GM18519 (cell line): ENCODE data around the gene YJU2.

Experiments used
- ATAC-seq: cut with Tn5 transposase; IDR thresholded peaks from one replicate; pipeline ENCODE4 v1.9.1; 2021; ENCODE audit warnings: mild to moderate bottlenecking, moderate library complexity; ENCODE audit not compliant: unreplicated experiment, low FRiP score

YJU2 gene

DNA sequence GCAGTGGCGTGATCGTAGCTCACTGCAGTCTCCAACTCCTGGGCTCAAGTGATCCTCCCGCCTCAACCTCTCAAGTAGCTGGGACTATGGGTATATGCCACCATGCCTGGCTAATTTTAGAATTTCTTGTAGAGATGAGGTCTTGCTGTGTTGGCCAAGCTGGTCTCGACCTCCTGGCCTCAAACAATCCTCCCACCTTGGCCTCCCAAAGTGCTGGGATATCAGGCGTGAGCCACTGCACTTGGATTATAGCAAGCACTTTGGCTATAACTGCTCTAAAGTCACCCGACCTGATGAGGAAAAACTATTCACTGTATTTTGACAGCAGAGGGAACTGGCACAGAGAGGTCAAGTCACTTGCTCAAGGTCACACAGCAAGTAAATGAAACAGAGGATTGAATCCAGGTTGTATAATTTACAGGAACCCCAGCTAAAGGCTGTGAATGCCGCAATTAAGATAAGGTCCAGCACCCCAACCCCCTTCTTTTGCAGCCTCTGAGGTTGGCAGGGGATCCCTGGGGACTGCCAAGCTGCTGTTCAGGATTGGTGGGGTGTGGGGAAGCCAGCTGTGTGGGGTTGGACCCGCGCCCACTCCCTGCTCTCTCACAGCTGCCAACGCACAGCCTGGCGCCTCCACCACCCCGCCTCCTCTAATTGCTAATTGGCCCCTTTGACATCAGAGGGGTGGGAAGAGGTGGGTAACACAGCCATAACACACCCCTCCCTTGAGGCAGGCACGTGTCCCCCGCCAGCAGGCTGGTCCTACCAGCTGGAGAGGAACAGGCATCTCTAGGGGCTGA lies 49.3 kb downstream of the YJU2 start:
- ATAC-seq, result no peak

GRCh38 chr19:4297901-4298809 lies 51.3 kb downstream of the YJU2 start:
- ATAC-seq, result no peak

DNA sequence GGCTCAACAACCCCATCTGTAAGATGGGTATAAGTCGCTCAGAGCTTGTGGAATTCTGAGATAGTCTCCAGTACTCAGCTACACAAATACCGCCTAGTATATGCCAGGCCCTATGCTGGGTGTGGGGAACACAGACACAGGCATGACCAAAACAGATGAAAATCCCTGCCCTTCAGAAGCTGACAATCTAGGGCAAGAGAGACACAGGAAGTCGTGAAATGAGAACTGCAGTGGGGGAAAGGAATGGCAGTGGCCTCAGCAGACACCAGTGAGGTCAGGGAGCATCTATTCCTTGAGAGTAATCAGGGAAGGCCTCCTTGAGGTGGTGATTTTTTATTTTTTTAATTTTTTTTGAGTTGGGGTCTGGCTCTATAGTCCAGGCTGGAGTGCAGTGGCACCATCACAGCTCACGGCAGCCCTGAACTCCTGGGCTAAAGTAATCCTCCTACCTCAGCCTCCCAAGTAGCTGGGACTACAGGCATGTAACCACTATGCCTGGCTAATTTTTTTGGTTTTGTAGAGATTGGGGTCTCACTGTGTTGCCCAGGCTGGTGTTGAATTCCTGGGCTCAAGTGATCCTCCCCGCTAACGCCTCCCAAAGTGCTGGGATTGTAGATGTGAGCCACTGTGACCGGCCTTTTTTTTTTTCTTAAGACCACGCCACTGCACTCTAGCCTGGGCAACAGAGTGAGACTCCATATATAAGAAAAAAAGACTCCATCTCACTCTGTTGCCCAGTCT lies 52.1 kb downstream of the YJU2 start:
- no peak for ATAC-seq

GRCh38 chr19:4300589-4300988 lies 53.7 kb downstream of the YJU2 start:
- ATAC-seq, result no peak

GRCh38 chr19:4301590-4302242 lies 54.8 kb downstream of the YJU2 start:
- no peak for ATAC-seq

GRCh38 chr19:4302243-4302640 lies 55.4 kb downstream of the YJU2 start, which contains the start of gene TMIGD2:
TSS of gene TMIGD2 (minus strand) at chr19:4302389. CDS start at chr19:4302385, 4 bp downstream.
- ATAC-seq, result no peak

GRCh38 chr19:4303819-4304537 lies 57.1 kb downstream of the YJU2 start:
- no peak for ATAC-seq

DNA sequence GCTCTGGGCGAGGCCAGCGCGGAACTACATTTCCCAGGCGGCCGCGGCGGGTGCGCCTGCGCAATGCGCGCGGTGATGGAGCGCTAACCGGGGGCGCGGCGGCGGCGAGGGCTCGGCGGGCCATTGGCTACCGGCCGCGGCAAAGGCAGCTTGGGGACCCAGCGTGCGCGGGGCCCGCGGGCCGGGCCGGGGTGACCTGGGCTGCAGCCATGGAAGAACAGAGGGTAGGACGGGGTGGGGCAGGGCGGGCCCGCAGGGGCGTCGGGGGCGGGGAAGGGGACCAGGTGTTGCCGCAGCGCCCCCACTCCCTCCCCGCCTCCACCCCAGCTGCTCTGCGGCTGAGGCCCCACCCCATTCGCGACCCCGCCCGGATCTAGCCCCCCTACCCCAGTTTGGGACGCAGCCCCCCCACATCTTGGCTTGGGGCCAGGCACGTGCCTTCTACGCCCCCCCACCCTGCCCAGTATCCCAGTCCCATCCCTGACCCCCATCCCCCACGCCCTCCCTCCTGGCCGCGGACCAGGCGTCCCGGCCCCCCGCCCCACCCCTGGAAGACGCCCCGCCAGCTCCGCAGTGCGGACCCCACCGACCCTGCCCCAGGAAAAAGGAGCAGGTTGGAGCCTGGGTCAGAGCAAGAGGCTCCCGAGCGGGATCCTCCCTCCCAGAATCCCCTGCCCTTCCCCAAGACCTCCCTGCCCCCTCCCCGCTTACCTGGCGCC lies 57.8 kb downstream of the YJU2 start, which contains the start of gene FSD1:
TSS of gene FSD1 (plus strand) at position 61 of the 719 bp plus-strand sequence. CDS start at position 210, 149 bp downstream.
- no peak for ATAC-seq

- ATAC-seq, result no peak
These were observed 58.4 kb downstream of the YJU2 start for GRCh38 chr19:4305257-4305612.

GRCh38 chr19:4305659-4306058 lies 58.8 kb downstream of the YJU2 start:
- no peak for ATAC-seq

GRCh38 chr19:4310247-4311121 lies 63.6 kb downstream of the YJU2 start:
- ATAC-seq, result no peak

GRCh38 chr19:4313847-4314490 lies 67.1 kb downstream of the YJU2 start:
- ATAC-seq, result no peak

- no peak for ATAC-seq
These were observed 70.1 kb downstream of the YJU2 start for GRCh38 chr19:4316956-4317355.

- ATAC-seq, result no peak
These were observed 71.6 kb downstream of the YJU2 start for GRCh38 chr19:4318460-4318859.
